Endothelial cell of umbilical vein (primary cell): ENCODE data around the gene PFKP. TPM values are rescaled to one million over a fixed set of nuclear protein-coding genes. Genes with fewer than 3 reads are reported as not detected.

Experiments
- BruUV-seq: library from RNA; stranded (reverse); fragments of 400-500 nt; replicated peaks from 2 replicates; lab custom pipeline; 2021; lab: Mats Ljungman, UMichigan
- CTCF ChIA-PET: fragments of 300-600, 350-600 bp; sonication (Branson Sonifier 250); formaldehyde crosslinking; loops from one replicate; lab custom pipeline; 2021; ENCODE audit warnings: antibody characterized with exemption, inconsistent platforms; lab: Charles Lee
- POLR2A ChIA-PET: fragments of 300-600, 350-600 bp; sonication (Branson Sonifier 250); formaldehyde crosslinking; loops from one replicate; lab custom pipeline; 2021; ENCODE audit warnings: antibody characterized with exemption, inconsistent platforms; lab: Charles Lee
- DNase-seq: peaks from one replicate; pipeline ENCODE4 v3.0.0-alpha.2; 2011; ENCODE audit warnings: low read depth, low spot score
- FAIRE-seq: peaks from 2 replicates; lab custom pipeline; 2011; peaks lifted over from hg19 to GRCh38; lab: Jason Lieb, UNC
- H2AFZ ChIP-seq: 2 replicates; pipeline ENCODE4 v1.6.0; 2012; ENCODE audit warnings: low read depth, low read length, control low read depth, inconsistent platforms
- H3K27ac ChIP-seq: 2 replicates; pipeline ENCODE4 v1.5.1; 2011; ENCODE audit warnings: low read depth, mild to moderate bottlenecking, control low read depth, low read length, moderate library complexity; ENCODE audit not compliant: insufficient read depth
- H3K27me3 ChIP-seq, 2 experiments: 2 replicates each; pipeline versions ENCODE4 v1.6.0 to v1.6.1; 2011; ENCODE audit warnings: low read length in 2 of 2, mixed read lengths in 1 of 2; ENCODE audit not compliant: control insufficient read depth in 2 of 2, insufficient read depth in 2 of 2
- H3K36me3 ChIP-seq, 2 experiments: 2 replicates in 1 of 2; 3 replicates in 1 of 2; pipeline ENCODE4 v1.5.1; 2011; ENCODE audit warnings: low read length in 2 of 2, mild to moderate bottlenecking in 1 of 2, moderate library complexity in 1 of 2; ENCODE audit not compliant: control insufficient read depth in 2 of 2, insufficient read depth in 2 of 2; ENCODE audit errors: extremely low read depth in 1 of 2
- H3K4me1 ChIP-seq: 3 replicates; pipeline ENCODE4 v1.5.1; 2011; ENCODE audit warnings: mild to moderate bottlenecking, low read length; ENCODE audit not compliant: control insufficient read depth, insufficient read depth; ENCODE audit errors: extremely low read depth
- H3K4me2 ChIP-seq: 2 replicates; pipeline ENCODE4 v1.6.1; 2011; ENCODE audit warnings: low read length, control low read depth, mixed read lengths; ENCODE audit not compliant: insufficient read depth
- H3K4me3 ChIP-seq, 3 experiments: fragments of 200-600 bp in 1 of 3; sonication (generic), shearing (Covaris generic) in 1 of 3; replicated peaks in 1 of 3; 2 replicates each; pipeline ENCODE4 v1.5.1; 2011 to 2016; ENCODE audit warnings: control low read depth in 3 of 3, low read length in 3 of 3, mild to moderate bottlenecking in 2 of 3, inconsistent platforms in 1 of 3, low read depth in 1 of 3, moderate library complexity in 1 of 3; ENCODE audit not compliant: insufficient read depth in 1 of 3
- H3K79me2 ChIP-seq: 2 replicates; pipeline ENCODE4 v1.6.0; 2012; ENCODE audit warnings: low read length, inconsistent platforms; ENCODE audit not compliant: control insufficient read depth, insufficient read depth
- H3K9ac ChIP-seq: replicated peaks from 2 replicates; pipeline ENCODE3; 2011; ENCODE audit warnings: low read length, control low read depth; ENCODE audit not compliant: insufficient read depth; ENCODE audit errors: extremely low read depth
- H3K9me1 ChIP-seq: replicated peaks from 3 replicates; pipeline ENCODE4 v1.6.0; 2011; ENCODE audit warnings: mild to moderate bottlenecking, low read length; ENCODE audit not compliant: control insufficient read depth, insufficient read depth; ENCODE audit errors: extremely low read depth
- H3K9me3 ChIP-seq: replicated peaks from 2 replicates; pipeline ENCODE4 v1.5.1; 2012; ENCODE audit warnings: low read length, inconsistent platforms; ENCODE audit not compliant: control insufficient read depth, insufficient read depth
- H4K20me1 ChIP-seq: replicated peaks from 2 replicates; pipeline ENCODE3; 2011; ENCODE audit warnings: mild to moderate bottlenecking, low read length; ENCODE audit not compliant: control insufficient read depth, insufficient read depth; ENCODE audit errors: extremely low read depth
- CTCF ChIP-seq, 2 donors: IDR thresholded peaks; 1 replicate in 1 of 2; 2 replicates in 1 of 2; pipeline ENCODE4 v1.5.1; 2011; ENCODE audit warnings: low read length in 2 of 2, mild to moderate bottlenecking in 2 of 2, moderate library complexity in 2 of 2, control low read depth in 1 of 2, inconsistent platforms in 1 of 2, low read depth in 1 of 2; ENCODE audit not compliant: insufficient read depth in 1 of 2; ENCODE audit errors: extremely low read depth in 1 of 2
- EZH2 ChIP-seq: IDR thresholded peaks from 2 replicates; pipeline ENCODE4 v1.6.1; 2012; ENCODE audit warnings: borderline replicate concordance, low read depth, mild to moderate bottlenecking, moderate library complexity, low read length, inconsistent platforms; ENCODE audit not compliant: severe bottlenecking
- FOS ChIP-seq: IDR thresholded peaks from 2 replicates; pipeline ENCODE4 v1.6.1; 2011; ENCODE audit warnings: mild to moderate bottlenecking, low read length, moderate library complexity, borderline replicate concordance; ENCODE audit not compliant: insufficient read depth
- GATA2 ChIP-seq: IDR thresholded peaks from 2 replicates; pipeline ENCODE4 v1.7.0; 2011; ENCODE audit warnings: low read depth, mild to moderate bottlenecking, moderate library complexity, mixed read lengths, low read length; ENCODE audit not compliant: insufficient read length, insufficient read depth
- JUN ChIP-seq: IDR thresholded peaks from 2 replicates; pipeline ENCODE4 v1.6.1; 2011; ENCODE audit warnings: borderline replicate concordance, low read depth; ENCODE audit not compliant: insufficient read length, insufficient read depth
- MAX ChIP-seq: IDR thresholded peaks from 2 replicates; pipeline ENCODE4 v1.6.1; 2011; ENCODE audit not compliant: insufficient read depth, insufficient read length
- MYC ChIP-seq: IDR thresholded peaks from one replicate; pipeline ENCODE4 v1.6.1; 2011; ENCODE audit warnings: mild to moderate bottlenecking, low read depth, low read length
- POLR2A ChIP-seq: IDR thresholded peaks from 2 replicates; pipeline ENCODE4 v1.6.1; 2012; ENCODE audit warnings: low read depth, mild to moderate bottlenecking, control low read depth, low read length
- POLR2AphosphoS5 ChIP-seq: IDR thresholded peaks from 2 replicates; pipeline ENCODE4 v1.6.1; 2012; ENCODE audit warnings: low read depth, mild to moderate bottlenecking, control low read depth, low read length, moderate library complexity; ENCODE audit not compliant: insufficient read depth
- dilution Hi-C: fragments of 300-500 bp; cut with MboI; formaldehyde crosslinking; loops from one replicate; pipeline ENCODE4 v1.15.0; 2019; ENCODE audit warnings: low sequenced_read_pairs; ENCODE audit not compliant: extremely low pct_ligation_motif_present
- intact Hi-C: fragments of 100-400 bp; cut with micrococcal nuclease; formaldehyde crosslinking; loops from one replicate; pipeline ENCODE4 v1.10.0; 2022
- polyA plus RNA-seq, 4 experiments: library from polyadenylated mRNA; depleted of rRNA in 3 of 4; stranded (reverse) in 3 of 4; unstranded in 1 of 4; fragments of >200 nt; gene quantifications; 2 replicates each; pipeline versions ENCODE4 v1.2.1 to v1.2.3, GENCODE V29; 2011 to 2012; ENCODE audit warnings: missing spikeins in 1 of 4
- total RNA-seq: library from RNA; stranded (reverse); gene quantifications from 2 replicates; pipeline ENCODE4 v1.2.3, GENCODE V29; 2021

The PFKP gene
- total and polyA plus RNA-seq, 2 donors (not counting 3 experiments of a cell fraction or from before 2014, with no cell fraction given): 185 to 359 TPM

GRCh38 chr10:3040069-3040468, 27.3 kb upstream of the PFKP start:
- ChIA-PET POLR2A (no interaction called here), CTCF (interaction anchor here (0.6 to 1.0 kb wide), 5 partner anchors 15 to 203 kb away, joined by 3 to 4 read pairs (median 4); no protein-coding TSS in a partner anchor)
- no peak overlapping the region for H3K4me3 ChIP-seq
- FAIRE-seq (no peak), DNase-seq (no peak)
- dilution Hi-C loops (loop anchor here (25.0 kb wide), 1 partner anchor 203 kb away; no protein-coding TSS in a partner anchor), intact Hi-C loops (loop anchor here (5.0 kb wide), 1 partner anchor 63 kb away; no protein-coding TSS in a partner anchor)
- H3K9ac ChIP-seq: no peak overlapping the region
- H3K27me3 ChIP-seq: peaks cover 1 to 10% of the 10 kb centered on the region in 2 experiments
- TF ChIP-seq MYC (no peak), POLR2AphosphoS5 (no peak), JUN (no peak), FOS (no peak), POLR2A (no peak), GATA2 (no peak), CTCF (IDR thresholded peaks at IDR 0.05; ENCODE audit: extremely low read depth in 1 of 2, insufficient read depth in 1 of 2, low read depth in 1 of 2, low read length in 2 of 2) (no peak), MAX (no peak), EZH2 (no peak)
- no peaks in the 10 kb centered on the region for H3K9me3 ChIP-seq
- no peaks in the 10 kb centered on the region for H4K20me1 ChIP-seq
- no peak overlapping the region for H3K27ac ChIP-seq
- H2AFZ ChIP-seq: no peak overlapping the region
- no peak overlapping the region for H3K4me2 ChIP-seq
- no peaks in the 10 kb centered on the region for H3K79me2 ChIP-seq
- H3K9me1 ChIP-seq: no peaks in the 10 kb centered on the region
- H3K4me1 ChIP-seq: peaks cover 2% of the 10 kb centered on the region
- no peaks in the 10 kb centered on the region for H3K36me3 ChIP-seq
- BruUV-seq: no TSS peak
